GM10266 (cell line): ENCODE data around the gene HOMER2.
A peak's percentile ranks its signal among the peaks of the same experiment; 100 is the strongest.
"Not testable (repeated sequence)": the region's sequence is repeated elsewhere in the genome, so short reads cannot be mapped to it uniquely, and the experiment has no call there.

Experiments
- DNase-seq: peaks from one replicate; pipeline ENCODE4 v3.0.0; 2012; ENCODE audit errors: extremely low spot score
- TF ChIP-seq, protein P1 (sequence below): IDR thresholded peaks from 2 replicates; pipeline ENCODE4 v1.5.1; 2012; ENCODE audit warnings: mild to moderate bottlenecking, low read depth; ENCODE audit not compliant: control insufficient read depth, insufficient read depth; ENCODE audit errors: missing control alignments

HOMER2 gene

DNA sequence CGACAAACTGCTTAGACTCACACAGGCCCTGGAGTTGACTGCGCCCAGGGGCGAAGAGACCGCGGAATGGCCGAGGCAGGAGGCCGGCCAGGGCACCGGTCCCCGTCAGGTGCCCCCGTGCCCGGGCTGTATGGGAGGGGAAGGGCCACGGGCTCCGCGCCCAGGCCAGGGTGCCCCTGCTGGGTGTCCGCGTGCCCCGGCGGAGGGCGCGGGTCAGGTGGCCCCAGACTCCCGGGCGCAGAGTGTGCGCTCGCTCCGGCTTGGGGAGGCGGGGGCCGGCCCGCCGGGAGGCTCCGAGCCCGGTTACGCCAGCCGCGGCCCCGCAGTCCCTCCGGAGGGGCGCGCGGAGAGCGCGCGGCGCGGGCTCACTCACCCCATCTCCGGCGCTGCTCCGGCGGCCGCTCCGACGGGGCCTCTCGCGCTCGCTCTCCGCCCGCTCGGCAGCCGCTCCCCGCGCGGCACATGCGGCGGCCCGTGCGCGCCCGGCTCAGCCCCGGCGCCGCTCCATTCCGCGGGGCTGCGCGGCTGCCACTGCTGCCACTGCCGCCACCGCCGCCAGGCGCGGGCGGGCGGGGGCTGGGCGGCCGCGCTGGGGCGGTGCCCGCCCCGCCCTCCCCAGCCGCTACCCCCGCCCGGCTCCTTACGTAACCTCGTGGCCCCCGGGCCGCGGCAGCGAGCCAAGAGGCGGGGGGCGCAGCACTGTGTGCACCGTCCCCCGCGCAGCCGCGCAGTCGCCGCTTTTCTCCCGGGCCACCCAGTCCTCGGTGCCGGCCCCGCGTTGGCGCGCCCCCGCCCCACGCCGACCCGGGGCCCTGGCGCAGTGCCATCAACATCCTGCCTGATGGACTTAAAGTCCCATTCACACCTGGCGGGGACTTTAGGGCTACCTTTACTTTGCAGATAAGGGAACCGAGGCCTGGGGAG is at the start of gene HOMER2:
HOMER2 (minus strand) TSS at position 563 of the 924 bp plus-strand sequence; CDS start at position 378, 185 bp downstream.
- peak; percentile 61 for DNase-seq
- TF ChIP-seq, protein P1, sequence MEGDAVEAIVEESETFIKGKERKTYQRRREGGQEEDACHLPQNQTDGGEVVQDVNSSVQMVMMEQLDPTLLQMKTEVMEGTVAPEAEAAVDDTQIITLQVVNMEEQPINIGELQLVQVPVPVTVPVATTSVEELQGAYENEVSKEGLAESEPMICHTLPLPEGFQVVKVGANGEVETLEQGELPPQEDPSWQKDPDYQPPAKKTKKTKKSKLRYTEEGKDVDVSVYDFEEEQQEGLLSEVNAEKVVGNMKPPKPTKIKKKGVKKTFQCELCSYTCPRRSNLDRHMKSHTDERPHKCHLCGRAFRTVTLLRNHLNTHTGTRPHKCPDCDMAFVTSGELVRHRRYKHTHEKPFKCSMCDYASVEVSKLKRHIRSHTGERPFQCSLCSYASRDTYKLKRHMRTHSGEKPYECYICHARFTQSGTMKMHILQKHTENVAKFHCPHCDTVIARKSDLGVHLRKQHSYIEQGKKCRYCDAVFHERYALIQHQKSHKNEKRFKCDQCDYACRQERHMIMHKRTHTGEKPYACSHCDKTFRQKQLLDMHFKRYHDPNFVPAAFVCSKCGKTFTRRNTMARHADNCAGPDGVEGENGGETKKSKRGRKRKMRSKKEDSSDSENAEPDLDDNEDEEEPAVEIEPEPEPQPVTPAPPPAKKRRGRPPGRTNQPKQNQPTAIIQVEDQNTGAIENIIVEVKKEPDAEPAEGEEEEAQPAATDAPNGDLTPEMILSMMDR = no peak

DNA sequence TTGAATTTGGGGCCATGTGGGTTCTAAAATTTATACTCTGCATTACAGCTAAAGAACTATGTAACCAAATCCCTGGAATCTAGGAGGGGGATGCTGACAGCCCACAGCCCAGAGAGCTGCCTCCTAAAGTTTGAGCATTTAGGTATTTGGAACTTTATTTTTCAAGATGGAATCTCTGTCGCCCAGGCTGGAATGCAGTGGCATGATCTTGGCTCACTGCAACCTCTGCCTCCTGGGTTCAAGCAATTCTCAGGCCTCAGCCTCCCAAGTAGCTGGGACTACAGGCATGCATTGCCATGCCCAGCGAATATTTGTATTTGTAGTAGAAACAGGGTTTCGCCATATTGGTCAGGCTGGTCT is 48.1 kb upstream of the HOMER2 start:
- not testable (repeated sequence) for DNase-seq

DNA sequence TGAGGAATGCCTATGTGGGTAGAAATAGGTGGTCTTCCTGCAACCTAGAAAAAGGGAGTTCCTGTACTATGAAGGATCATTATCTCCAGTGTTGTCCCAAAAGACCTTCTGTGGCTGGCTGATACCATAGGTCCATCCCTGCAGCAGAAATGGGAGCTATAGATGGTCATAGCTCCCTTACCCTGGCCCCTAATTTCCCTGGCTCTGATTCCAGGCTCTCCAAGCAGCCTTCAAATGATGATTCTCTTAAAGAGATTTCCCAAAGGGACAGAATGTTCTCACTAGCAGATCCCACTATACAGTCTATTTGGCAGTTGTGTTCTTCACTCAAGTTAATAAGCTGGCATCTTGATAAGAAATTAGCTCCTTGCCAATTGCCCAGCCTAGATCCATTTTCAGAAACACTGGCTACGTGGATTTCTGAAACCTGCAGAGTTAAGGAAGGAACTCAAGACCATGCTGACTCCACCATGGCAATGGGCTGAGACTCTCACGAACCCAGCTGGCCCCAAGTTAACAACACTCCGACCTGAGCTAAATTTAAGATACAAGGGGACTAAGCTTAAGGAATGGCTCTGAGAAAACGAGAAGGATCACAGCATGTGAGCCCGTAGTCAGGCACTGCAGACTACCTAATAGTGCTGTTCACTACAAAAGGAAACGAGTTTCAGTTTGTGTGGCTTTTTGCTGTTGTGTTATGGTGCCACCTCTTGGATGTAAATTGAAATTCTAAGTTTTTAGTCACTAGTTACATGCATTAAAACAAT is 47.6 kb upstream of the HOMER2 start:
- DNase-seq = peak; percentile 78
- TF ChIP-seq, protein P1 = peak; percentile 52

DNA sequence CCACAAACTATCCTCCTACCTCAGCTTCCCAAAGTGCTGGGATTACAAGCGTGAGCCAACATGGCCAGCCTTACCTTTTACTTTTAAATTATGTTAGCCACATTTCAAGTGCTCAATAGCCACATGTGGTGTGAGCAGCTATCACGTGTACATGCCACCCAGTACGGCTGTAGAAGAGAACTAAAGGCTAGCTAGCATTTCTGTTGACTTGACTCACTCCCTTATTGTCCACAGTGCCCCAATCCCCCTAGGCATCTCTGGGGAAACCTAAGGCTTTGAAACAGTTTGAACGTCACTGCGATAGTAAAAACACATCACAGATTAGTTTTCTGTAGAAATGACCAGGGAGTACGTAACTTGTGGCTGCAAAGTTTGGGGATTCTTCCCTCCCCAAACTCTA is 46.9 kb upstream of the HOMER2 start:
- no peak for DNase-seq
- TF ChIP-seq, protein P1 = no peak

DNA sequence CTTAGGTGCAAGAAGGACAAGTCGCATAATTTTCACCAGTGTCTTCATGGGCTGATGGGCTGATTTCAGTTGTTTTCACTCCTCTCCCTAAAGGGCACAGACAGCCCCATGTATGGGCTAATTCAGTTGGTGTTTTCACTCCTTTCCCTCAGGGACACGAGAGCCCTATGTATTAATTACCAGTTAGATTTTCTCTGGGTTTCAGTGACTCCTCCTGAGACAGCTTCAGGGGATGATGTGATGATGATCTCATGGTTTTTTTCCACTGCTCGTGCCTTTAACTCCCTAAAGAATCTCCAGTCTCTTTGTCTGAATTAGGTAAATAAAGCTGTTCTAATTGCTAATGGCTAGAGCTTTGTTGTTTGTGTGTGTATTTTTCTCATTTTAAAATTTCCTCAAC is 43.4 kb upstream of the HOMER2 start:
- DNase-seq = no peak

DNA sequence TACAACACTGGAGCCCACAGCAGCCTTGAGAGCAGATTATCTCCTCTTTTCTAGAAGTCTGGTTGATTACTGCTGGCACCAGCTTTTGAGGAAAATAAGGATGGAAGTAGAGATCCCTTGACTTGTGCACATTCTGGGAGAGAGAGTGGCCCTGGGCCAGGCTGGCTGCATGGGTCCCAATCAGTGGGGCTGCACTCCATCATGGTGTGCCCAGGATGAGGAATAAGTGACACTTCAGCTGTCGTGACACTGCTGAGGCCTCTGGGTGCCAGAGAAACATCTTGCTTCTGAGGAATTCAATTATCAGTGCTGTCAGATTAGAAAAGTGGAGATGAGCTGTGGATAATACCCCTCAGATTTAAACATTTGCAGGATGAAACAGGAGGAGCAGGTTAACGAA is 42.6 kb upstream of the HOMER2 start:
- no peak for DNase-seq

More for the DNA sequence above, 43.4 kb upstream of the HOMER2 start:
- TF ChIP-seq, protein P1 = no peak

DNA sequence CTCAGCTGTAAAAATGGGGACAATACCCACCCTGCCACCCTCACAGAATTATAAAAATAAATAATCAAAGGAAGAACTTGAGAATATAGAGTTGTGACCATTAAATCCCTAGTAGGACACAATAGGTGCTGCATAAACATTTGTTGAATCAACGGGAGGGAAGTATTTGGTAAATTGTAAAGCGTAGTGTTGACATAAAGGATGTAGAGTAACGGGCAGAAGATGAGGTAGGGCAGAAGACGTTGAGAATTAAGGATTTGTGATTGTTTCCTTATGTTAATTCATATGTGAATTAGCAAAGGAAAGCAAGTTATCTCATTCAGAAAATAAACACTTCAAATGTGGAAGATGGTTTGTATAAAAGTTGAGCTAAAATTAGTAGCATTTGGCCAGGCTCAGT is 40.6 kb upstream of the HOMER2 start:
- TF ChIP-seq, protein P1 = no peak
- DNase-seq = no peak

More for the DNA sequence above, 42.6 kb upstream of the HOMER2 start:
- TF ChIP-seq, protein P1 = no peak
